GM12878 (cell line): Measurements from ENCODE around the gene KASH5. TPM values are rescaled to one million over a fixed set of nuclear protein-coding genes. Genes with fewer than 3 reads are reported as not detected.
A peak's percentile ranks its signal among the peaks of the same experiment; 100 is the strongest.

Experiments
- ATAC-seq: fragments of 200-7000 bp; cut with Tn5 transposase; 3 replicates; pipeline ENCODE4 v1.9.1; 2020; ENCODE audit warnings: mild to moderate bottlenecking, moderate library complexity
- BruUV-seq: library from RNA; stranded (reverse); fragments of 400-500 nt; replicated peaks from 2 replicates; lab custom pipeline; 2021; lab: Mats Ljungman, UMichigan
- CTCF ChIA-PET: fragments of 300-600 bp; sonication (Branson Sonifier 250); formaldehyde crosslinking; extraction: SDS; loops from one replicate; lab custom pipeline; 2021; ENCODE audit warnings: inconsistent platforms; lab: Yijun Ruan, JAX
- POLR2A ChIA-PET: fragments of 350-600 bp; formaldehyde crosslinking; extraction: SDS; loops from one replicate; lab custom pipeline; 2021; ENCODE audit warnings: inconsistent platforms; lab: Charles Lee
- RAD21 ChIA-PET: fragments of 300-600 bp; sonication (Branson Sonifier 250); formaldehyde crosslinking; loops from one replicate; lab custom pipeline; 2023; ENCODE audit warnings: antibody characterized with exemption; ENCODE audit not compliant: unreplicated experiment; lab: Charles Lee
- SMC1A ChIA-PET: fragments of 300-600 bp; sonication (Branson Sonifier 250); formaldehyde crosslinking; loops from one replicate; lab custom pipeline; 2023; ENCODE audit not compliant: unreplicated experiment, uncharacterized antibody; lab: Charles Lee
- DNase-seq: peaks from one replicate; pipeline ENCODE4 v3.0.0-alpha.2; 2011; ENCODE audit warnings: low read depth, low spot score
- FAIRE-seq: peaks from 3 replicates; lab custom pipeline; 2011; peaks lifted over from hg19 to GRCh38; lab: Jason Lieb, UNC
- H2AFZ ChIP-seq: 2 replicates; pipeline ENCODE4 v1.6.0; 2011; ENCODE audit warnings: low read depth, low read length, control low read depth; ENCODE audit not compliant: control insufficient read depth
- H3K27ac ChIP-seq: 2 replicates; pipeline ENCODE4 v1.5.1; 2011; ENCODE audit warnings: control low read depth; ENCODE audit not compliant: control insufficient read depth, insufficient read depth
- H3K27me3 ChIP-seq, 2 experiments: replicated peaks in 1 of 2; 2 replicates each; pipeline versions ENCODE4 v1.6.0 to v1.6.1; 2011; ENCODE audit warnings: low read length in 1 of 2; ENCODE audit not compliant: control insufficient read depth in 2 of 2, insufficient read depth in 2 of 2
- H3K36me3 ChIP-seq, 2 experiments: 2 replicates each; pipeline ENCODE4 v1.5.1; 2011; ENCODE audit warnings: low read length in 1 of 2; ENCODE audit not compliant: control insufficient read depth in 2 of 2, insufficient read depth in 2 of 2
- H3K4me1 ChIP-seq: 2 replicates; pipeline ENCODE4 v1.6.1; 2011; ENCODE audit warnings: mild to moderate bottlenecking, low read length, moderate library complexity, mixed read lengths; ENCODE audit not compliant: control insufficient read depth, insufficient read depth
- H3K4me2 ChIP-seq: 2 replicates; pipeline ENCODE4 v1.6.0; 2011; ENCODE audit warnings: control low read depth; ENCODE audit not compliant: control insufficient read depth, insufficient read depth
- H3K4me3 ChIP-seq: fragments of 200-600 bp; sonication (generic); 2 replicates; pipeline ENCODE4 v1.5.1; 2016
- H3K79me2 ChIP-seq: 2 replicates; pipeline ENCODE4 v1.6.0; 2011; ENCODE audit warnings: low read length; ENCODE audit not compliant: control insufficient read depth, insufficient read depth
- H3K9ac ChIP-seq: 2 replicates; pipeline ENCODE4 v1.8.0; 2011; ENCODE audit warnings: low read length, control low read depth, mixed read lengths; ENCODE audit not compliant: control insufficient read depth, insufficient read depth
- H3K9me3 ChIP-seq: replicated peaks from 3 replicates; pipeline ENCODE4 v1.5.1; 2011; ENCODE audit warnings: mild to moderate bottlenecking, low read length; ENCODE audit not compliant: control insufficient read depth, insufficient read depth
- H4K20me1 ChIP-seq: 2 replicates; pipeline ENCODE4 v1.6.0; 2011; ENCODE audit not compliant: control insufficient read depth, insufficient read depth
- FOXK2 ChIP-seq: fragments of 450-650 bp; IDR thresholded peaks from 2 replicates; pipeline ENCODE4 v1.6.1; 2017; ENCODE audit warnings: mild to moderate bottlenecking, moderate library complexity
- HDAC2 ChIP-seq: fragments of 200-600 bp; sonication (generic); IDR thresholded peaks from 2 replicates; pipeline ENCODE4 v1.6.1; 2017
- NFXL1 ChIP-seq: fragments of 450-650 bp; IDR thresholded peaks from 2 replicates; pipeline ENCODE4 v1.6.1; 2017; ENCODE audit warnings: antibody characterized with exemption, mild to moderate bottlenecking, borderline replicate concordance
- RUNX3 ChIP-seq: IDR thresholded peaks from 2 replicates; pipeline ENCODE4 v1.6.1; 2012; ENCODE audit warnings: low read length, inconsistent platforms
- SIX5 ChIP-seq: IDR thresholded peaks from 2 replicates; pipeline ENCODE4 v1.6.1; 2011; ENCODE audit warnings: mild to moderate bottlenecking, low read depth, low read length, moderate library complexity; ENCODE audit not compliant: severe bottlenecking
- TCF7 ChIP-seq: IDR thresholded peaks from 2 replicates; pipeline ENCODE4 v1.6.1; 2014; ENCODE audit warnings: antibody characterized with exemption, borderline replicate concordance
- WGBS: methylation state at CpG from one replicate; pipeline ENCODE4 v1.1.6; 2016; ENCODE audit warnings: low lambda C conversion rate; ENCODE audit not compliant: insufficient replicate concordance, insufficient coverage; ENCODE audit errors: missing lambda C conversion rate; 5-methylcytosine and 5-hydroxymethylcytosine counted together
- in situ Hi-C: fragments of 300-500 bp; cut with MboI; formaldehyde crosslinking; loops from 9 replicates; pipeline ENCODE4 v1.14.3; 2018; ENCODE audit warnings: mixed read lengths
- intact Hi-C: fragments of 100-400 bp; cut with micrococcal nuclease; formaldehyde crosslinking; loops from one replicate; pipeline ENCODE4 v1.14.2; 2022; ENCODE audit not compliant: unreplicated experiment
- polyA plus RNA-seq, 11 experiments: library from polyadenylated mRNA; depleted of rRNA in 4 of 11; unstranded in 6 of 11; stranded (reverse) in 5 of 11; fragments of >200 nt; fragmentation: Nextera tagmentation in 4 of 11; fragmentation: Illumina TruSeq in 1 of 11; extraction: Ambion mirVana in 4 of 11; extraction: Trizol in 1 of 11; gene quantifications; 1 replicate in 1 of 11; 2 replicates in 10 of 11; pipeline versions ENCODE4 v1.2.1 to v1.2.3, GENCODE V29; 2011 to 2016; ENCODE audit warnings: inconsistent platforms in 2 of 11, missing spikeins in 2 of 11, low read depth in 1 of 11
- total RNA-seq, 4 experiments: library from RNA; depleted of rRNA in 3 of 4; stranded (reverse); fragments of >200 nt in 3 of 4; fragmentation: Illumina TruSeq in 1 of 4; extraction: Trizol in 1 of 4; gene quantifications; 2 replicates each; pipeline versions ENCODE4 v1.2.1 to v1.2.3, GENCODE V29; 2013 to 2021

The KASH5 gene
- total and polyA plus RNA-seq, 10 of the 15 experiments (the other 5 are each of a cell fraction or from before 2014, with no cell fraction given), result 0.03 to 0.06 (median 0.05) TPM; not detected in 7

DNA sequence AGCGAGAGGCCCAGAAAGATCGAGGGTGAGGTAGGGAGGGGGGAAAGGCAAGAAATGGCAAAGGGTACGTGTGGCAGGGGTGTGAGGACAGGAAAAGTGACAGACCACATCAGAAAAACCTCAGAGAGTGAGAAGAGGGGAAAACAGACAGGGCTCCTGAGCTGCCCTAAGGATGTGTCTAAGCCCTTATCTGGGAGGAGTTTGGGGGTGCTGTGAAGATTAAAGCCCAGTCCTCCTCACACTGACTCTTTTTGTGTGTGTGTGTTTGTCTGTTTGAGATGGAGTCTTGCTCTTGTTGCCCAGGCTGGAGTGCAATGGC, 35.9 kb downstream of the KASH5 start:
- H3K27me3 ChIP-seq, result peaks cover 24 to 55% of the 10 kb centered on the region in 2 experiments
- WGBS, result 0% methylated on average over 3 of the region's 3 CpGs
- no peaks in the 10 kb centered on the region for H3K79me2 ChIP-seq
- no peak for DNase-seq
- no peak overlapping the region for H3K9ac ChIP-seq
- no TSS peak for BruUV-seq
- in situ Hi-C loops (no loop called here), intact Hi-C loops (no loop called here)
- CTCF ChIA-PET, result interaction anchor here (0.7 to 0.8 kb wide), 2 partner anchors 32 to 46 kb away, joined by 3 read pairs; no protein-coding TSS in a partner anchor
- TF ChIP-seq SIX5, result no peak
- TF ChIP-seq FOXK2, result no peak
- TF ChIP-seq RUNX3, result peak; percentile 36; the same call in 1 of the 2 replicates
- no peak for TF ChIP-seq NFXL1
- TF ChIP-seq, all 136 proteins: peak for 1
- no peaks in the 10 kb centered on the region for H3K9me3 ChIP-seq
- H4K20me1 ChIP-seq, result no peaks in the 10 kb centered on the region
- H3K27ac ChIP-seq, result no peak overlapping the region
- H3K4me2 ChIP-seq, result no peak overlapping the region
- ChIA-PET SMC1A (interaction anchor here (0.8 to 1.7 kb wide), 3 partner anchors 9 to 33 kb away, joined by 3 to 4 read pairs (median 4); no protein-coding TSS in a partner anchor), POLR2A (no interaction called here), RAD21 (interaction anchor here (0.7 to 1.0 kb wide), 2 partner anchors 8 to 10 kb away, joined by 3 to 4 read pairs; no protein-coding TSS in a partner anchor)
- peak; percentile 20 for ATAC-seq
- no peak for FAIRE-seq
- H3K4me1 ChIP-seq, result peaks cover 4% of the 10 kb centered on the region
- H3K36me3 ChIP-seq, result no peaks in the 10 kb centered on the region
- no peak overlapping the region for H3K4me3 ChIP-seq
- no peak overlapping the region for H2AFZ ChIP-seq

DNA sequence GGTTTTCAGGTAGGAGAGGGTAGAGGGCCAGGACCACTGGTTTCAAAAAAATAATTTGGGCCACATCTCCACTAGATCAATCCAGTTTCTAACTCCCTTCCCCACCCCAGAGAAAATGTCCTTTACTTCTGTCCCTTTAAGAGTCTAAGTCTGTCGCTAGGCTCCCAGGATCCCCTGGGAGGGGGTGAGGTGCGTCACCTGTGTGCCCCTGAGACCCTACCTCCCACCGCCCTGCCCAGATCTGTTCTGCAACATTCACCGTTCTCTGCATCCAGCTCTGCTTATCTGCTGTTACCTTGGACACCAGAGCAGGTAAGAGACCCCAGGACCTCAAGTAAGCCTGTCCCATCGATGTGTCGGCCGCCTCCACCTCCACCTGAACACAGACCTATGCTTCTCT, 37.1 kb downstream of the KASH5 start, which contains the start of gene GFY:
Gene GFY, plus strand, starts transcription at position 211 of the 400 bp plus-strand sequence. CDS start 1,043 bp downstream, outside the sequence.
- H3K4me1 ChIP-seq, result peaks cover 4% of the 10 kb centered on the region
- H2AFZ ChIP-seq, result no peak within 1 kb of the TSS
- intact Hi-C loops, result no loop called here
- CTCF ChIA-PET, result interaction anchor here (1.2 to 3.3 kb wide), 4 partner anchors 8 to 34 kb away, joined by 3 to 17 read pairs (median 4); no protein-coding TSS in a partner anchor
- 8% methylated on average over 7 of the region's 7 CpGs for WGBS
- peaks cover 24 to 47% of the 10 kb centered on the region in 2 experiments for H3K27me3 ChIP-seq
- TF ChIP-seq TCF7 (no peak), HDAC2 (no peak)
- TF ChIP-seq, all 136 proteins: peak for 0
- SMC1A ChIA-PET, result interaction anchor here (0.9 to 2.1 kb wide), 5 partner anchors 10 to 116 kb away, joined by 3 to 7 read pairs (median 4); no protein-coding TSS in a partner anchor
- H4K20me1 ChIP-seq, result no peaks in the 10 kb centered on the region
- H3K9me3 ChIP-seq, result no peaks in the 10 kb centered on the region
- no peak within 1 kb of the TSS for H3K27ac ChIP-seq
- RAD21 ChIA-PET, result interaction anchor here (0.6 kb wide), 1 partner anchor 972 kb away, joined by 4 read pairs; no protein-coding TSS in a partner anchor
- no peak within 1 kb of the TSS for H3K9ac ChIP-seq
- ATAC-seq, result no peak
- H3K79me2 ChIP-seq, result no peaks in the 10 kb centered on the region
- in situ Hi-C loops, result no loop called here
- no peaks in the 10 kb centered on the region for H3K36me3 ChIP-seq
- no peak within 1 kb of the TSS for H3K4me3 ChIP-seq
- no peak within 1 kb of the TSS for H3K4me2 ChIP-seq
- POLR2A ChIA-PET, result interaction anchor here (0.7 kb wide), 1 partner anchor 30 kb away, joined by 3 read pairs; no protein-coding TSS in a partner anchor
- DNase-seq, result no peak
- no peak for FAIRE-seq
- no TSS peak for BruUV-seq
